GM18873 (cell line): Measurements from ENCODE around the gene RPL22.
"Not testable (repeated sequence)": the region's sequence is repeated elsewhere in the genome, so short reads cannot be mapped to it uniquely, and the experiment has no call there.

ENCODE experiments used
- ATAC-seq: cut with Tn5 transposase; IDR thresholded peaks from one replicate; pipeline ENCODE4 v1.9.1; 2021; ENCODE audit warnings: mild to moderate bottlenecking, moderate library complexity, moderate number of reproducible peaks; ENCODE audit not compliant: unreplicated experiment, low FRiP score

The RPL22 gene

DNA sequence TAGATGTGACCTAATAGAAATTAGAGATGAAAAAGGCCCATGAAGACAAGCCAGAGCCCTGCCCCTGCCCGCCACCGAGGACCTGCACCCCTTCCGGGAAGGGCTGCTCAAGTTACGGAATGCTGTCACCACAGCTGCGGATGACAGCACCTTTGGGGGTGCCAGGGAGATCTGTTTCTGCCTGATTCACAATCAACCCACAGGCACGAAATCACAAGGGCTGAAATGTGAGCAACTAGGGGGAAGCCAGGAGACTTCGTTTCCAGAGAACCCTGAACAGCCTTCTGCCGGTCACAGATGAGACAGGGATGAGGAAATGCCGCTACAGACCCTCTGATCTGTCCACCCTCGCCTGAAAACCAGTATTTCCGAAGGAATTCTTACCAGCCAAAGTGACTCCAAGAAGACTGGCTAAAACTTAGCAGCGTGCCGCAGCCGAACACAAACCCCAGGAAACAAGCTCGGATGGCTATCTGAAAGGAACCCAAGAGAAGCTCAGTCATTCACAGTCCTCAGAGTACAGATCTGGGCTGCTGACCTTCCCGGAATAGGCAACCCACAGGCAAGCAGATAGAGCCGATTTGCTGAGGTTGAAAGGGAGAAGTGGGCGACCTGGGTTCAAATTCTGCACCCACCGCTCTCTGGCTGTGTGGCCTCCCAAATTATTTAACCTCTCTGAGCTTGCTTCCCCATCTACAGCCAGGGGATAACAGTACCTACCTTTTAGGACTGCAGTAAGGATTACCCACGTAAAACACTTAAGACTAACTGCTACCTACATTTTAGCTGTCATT, 35.3 kb upstream of the RPL22 start:
- no peak for ATAC-seq

DNA sequence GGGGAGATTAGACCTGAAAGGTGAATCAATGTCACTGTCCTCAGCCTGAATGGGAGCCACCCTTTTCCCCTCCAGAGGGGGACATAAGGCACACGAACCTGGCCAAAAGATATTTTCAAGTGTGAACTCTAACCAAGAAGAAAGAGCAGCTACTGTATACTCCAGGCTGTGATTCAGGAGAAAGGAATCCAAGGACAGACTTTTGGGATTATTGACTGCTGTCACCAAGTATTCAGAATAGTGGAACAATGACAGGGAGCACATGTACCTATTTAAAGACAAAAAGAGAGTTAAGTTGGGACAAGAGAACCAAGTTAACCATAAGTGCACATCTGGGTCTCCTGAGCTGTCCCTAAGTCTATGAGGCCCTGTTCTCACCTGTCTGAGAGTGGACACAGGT, 34.0 kb upstream of the RPL22 start:
- no peak for ATAC-seq

DNA sequence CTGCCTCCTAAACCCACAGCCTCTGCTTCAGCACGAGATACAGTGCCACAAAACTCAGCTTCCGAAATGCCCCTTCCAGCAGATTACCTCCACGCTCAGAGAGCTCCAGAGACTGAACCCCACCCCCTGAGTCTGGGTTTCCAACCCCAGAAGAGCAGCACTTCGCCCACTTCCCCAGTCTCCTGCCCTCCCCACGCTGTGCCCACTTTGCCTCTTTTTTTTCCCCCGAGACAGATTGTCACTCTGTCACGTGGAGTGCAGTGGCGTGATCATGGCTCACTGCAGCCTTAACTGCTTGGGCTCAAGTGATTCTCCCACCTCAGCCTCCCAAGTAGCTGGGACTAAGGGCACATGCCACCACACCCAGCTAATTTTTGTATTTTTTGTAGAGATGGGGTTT, 26.3 kb upstream of the RPL22 start:
- no peak for ATAC-seq

DNA sequence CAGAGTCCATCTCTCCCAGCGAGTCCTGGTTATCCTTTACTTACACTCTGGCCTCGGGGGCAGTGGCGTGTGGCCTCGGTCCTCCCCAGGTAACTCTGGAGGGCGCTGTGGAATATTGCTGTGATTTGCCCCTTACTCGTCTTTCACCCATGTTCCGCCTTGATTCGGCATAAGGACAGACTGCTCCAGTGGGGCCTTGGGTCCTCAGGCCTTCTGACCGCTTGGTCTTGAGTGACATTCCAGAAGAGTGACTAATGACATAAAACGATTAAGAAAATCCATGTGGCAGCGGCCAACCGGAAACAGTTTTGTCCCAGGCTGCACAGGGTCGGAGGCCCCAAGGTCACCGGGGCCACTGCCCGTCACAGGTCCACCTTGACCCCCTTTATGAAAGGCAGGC, 25.3 kb upstream of the RPL22 start:
- ATAC-seq, result no peak

DNA sequence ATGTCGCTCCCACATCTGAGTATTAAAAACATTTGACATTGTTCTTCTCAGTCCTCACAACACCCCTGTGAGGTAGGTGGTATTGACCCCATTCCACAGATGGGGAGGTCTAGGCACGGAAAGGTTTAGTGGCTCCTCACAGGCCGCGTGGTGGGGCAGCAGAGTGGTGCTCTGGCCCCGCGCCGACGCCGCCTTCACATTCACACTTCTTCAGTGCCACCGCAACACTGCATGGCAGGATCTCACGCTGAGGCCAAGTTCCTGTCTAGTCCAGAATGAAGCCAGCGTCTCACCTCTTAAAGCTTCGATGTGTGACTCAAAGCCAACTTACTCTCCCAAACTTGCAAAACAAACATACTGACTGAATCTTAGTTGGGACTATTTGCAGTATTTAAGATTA, 24.2 kb upstream of the RPL22 start:
- ATAC-seq, result no peak

DNA sequence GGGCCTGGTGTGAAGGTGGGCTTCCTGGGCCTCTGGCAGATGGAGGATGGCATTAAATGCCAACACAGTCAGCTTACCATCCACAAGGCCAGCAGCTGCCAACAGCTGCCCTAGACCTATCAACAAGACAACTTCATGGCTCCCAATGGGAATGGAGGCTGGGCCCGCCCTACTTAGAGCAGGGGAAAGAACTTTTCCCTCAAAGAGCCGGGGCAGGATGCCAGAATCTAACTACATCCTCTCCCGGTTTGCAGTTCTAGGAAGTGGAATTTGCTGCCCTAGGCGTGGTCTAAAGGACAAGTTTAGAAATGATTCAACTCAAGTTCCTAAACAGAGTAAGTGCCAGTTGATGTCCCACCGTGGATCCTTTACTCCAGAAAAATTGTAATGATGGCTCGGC, 23.2 kb upstream of the RPL22 start:
- no peak for ATAC-seq

DNA sequence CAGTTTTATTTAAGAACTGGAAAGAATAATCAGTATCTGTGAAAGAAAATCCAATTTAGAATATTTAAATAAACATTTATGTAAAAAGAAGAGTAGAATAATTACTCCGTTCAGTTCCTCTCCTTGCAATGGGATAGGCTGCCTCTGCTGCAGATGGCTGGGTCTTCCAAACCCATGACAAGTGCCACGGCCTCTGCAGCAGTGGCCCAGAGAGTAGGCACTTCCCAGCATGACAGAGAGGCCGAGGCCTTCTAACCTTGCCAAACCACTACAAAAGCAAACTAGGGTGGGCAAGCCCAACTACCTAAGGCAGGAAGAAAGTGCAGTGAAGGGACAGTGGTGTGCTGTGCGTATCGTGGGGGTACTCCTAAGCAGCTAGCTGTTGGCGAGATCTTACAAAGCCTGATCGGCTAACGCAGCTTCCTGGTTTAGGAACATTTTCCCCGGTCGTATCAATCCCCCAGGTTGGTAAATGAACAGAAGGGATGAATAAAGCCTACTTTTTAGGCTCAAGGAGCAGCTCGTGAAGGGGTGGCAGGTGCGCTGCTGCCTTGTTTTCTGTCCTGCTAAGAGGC, 21.9 kb upstream of the RPL22 start:
- ATAC-seq, result no peak

DNA sequence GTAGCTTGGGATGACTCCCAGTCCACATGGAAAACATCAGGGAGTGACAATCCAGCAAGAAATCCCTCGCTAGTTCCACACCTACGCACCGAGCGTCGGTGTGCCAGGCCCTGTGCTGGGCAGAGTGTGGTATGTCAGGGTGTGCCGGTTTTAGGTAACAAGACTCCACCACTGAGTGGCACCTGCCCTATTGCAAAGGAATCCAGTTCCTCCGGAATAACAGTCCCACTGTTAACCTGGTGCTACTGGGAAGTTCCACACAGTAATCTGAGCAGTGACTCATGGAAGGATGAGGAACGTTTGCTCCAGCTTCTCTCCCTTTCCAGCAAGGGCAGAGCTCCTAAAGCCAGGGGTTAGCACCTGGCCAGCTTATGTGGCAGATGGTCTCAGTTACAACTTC, 20.8 kb upstream of the RPL22 start:
- no peak for ATAC-seq

DNA sequence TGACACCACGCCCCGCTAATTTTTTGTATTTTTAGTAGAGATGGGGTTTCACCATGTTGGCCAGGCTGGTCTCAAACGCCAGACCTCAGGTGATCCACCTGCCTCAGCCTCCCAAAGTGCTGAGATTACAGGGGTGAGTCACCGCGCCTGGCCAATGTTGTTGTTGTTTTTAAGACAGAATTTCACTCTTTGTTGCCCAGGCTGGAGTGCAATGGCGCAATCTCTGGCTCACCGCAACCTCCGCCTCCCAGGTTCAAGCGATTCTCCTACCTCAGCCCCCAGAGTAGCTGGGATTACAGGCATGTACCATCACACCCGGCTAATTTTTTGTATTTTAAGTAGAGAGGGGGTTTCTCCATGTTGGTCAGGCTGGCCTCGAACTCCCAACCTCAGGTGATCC, 20.2 kb upstream of the RPL22 start:
- ATAC-seq, result not testable (repeated sequence)

DNA sequence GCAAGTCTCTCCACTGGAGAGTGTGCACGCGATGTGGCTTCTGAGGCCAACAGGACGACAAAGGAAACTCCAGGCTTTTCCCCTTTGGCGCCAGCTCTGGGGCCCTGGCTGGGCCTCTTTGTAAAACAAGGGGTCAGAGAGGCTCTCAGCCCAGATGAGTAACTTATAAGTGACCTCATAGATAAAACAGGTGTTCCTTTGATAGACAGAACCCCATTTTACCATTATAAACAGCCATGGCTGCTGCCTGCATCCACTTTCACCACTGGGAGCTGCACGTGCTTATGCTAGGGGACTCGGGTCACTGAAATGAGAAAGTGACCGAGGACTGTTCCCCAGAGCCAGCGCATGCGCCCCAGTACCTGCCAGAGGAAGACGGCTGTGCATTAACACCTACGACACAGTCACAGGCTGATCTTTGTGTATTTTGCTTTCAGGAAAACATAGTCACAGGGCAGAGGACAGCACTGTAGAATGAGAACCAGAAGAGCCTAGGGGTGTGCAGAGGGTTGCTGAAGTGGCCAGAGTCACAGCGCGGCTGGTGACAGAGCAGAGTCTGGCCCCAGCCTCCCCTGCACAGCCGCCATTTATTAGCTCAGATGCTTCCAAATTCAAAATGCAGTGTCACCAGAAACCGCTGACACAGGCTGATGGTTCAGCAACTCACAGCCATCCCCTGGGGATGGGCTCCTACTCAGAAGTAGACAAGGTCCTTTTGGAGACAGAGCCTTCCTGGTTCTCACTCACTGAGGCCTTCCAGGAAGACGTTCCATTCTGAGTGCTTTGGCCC, 19.2 kb upstream of the RPL22 start:
- ATAC-seq, result no peak

DNA sequence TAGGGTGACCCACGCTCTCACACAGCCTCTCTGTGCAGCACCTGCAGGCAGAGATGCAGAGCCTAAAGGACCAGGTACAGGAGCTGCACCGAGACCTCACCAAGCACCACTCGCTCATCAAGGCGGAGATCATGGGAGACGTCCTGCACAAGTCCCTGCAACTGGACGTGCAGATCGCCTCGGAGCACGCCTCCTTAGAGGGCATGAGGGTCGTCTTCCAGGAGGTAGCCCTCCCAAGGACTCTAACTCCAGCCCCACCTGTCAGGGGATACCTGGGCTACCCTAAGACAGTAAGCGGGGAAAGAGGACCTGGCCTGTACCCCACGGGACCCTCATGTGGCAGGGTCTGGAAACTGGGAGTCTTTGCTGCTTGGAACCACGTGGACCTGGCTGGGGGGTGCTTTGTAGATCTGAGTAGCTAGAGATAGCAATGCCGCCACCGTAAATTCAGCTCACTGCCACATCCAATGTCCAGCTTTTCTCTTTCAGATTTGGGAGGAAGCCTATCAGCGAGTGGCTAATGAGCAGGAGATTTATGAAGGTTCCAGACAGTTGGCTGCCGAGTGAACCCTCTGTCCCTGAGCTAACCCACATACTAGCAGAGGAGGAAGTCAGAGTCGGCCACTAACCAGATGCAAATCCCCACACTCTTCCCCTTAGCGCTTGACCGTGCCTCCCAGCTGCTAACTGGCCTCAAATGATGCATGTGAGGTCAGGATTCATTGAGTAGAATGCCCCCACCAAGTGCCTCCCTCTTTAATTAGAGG, 13.0 kb upstream of the RPL22 start:
- ATAC-seq, result no peak

DNA sequence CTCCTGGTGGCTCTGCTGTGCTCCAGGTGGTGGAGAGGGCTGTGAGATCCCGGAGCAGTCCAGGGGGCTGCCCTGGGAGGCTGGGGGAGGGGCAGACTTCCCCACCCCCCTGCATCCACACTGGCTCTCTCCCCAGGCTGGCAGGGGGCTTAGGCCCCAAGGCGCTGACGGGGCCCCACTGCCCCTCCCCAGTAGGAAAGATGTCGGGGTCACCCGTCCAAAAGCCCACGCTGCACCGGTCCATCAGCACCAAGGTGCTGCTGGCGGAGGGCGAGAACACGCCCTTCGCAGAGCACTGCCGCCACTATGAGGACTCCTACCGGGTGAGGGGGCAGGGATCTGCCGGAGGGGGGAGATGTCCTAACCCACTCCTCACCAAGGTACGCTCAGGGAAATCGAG, 12.3 kb upstream of the RPL22 start:
- ATAC-seq, result no peak

DNA sequence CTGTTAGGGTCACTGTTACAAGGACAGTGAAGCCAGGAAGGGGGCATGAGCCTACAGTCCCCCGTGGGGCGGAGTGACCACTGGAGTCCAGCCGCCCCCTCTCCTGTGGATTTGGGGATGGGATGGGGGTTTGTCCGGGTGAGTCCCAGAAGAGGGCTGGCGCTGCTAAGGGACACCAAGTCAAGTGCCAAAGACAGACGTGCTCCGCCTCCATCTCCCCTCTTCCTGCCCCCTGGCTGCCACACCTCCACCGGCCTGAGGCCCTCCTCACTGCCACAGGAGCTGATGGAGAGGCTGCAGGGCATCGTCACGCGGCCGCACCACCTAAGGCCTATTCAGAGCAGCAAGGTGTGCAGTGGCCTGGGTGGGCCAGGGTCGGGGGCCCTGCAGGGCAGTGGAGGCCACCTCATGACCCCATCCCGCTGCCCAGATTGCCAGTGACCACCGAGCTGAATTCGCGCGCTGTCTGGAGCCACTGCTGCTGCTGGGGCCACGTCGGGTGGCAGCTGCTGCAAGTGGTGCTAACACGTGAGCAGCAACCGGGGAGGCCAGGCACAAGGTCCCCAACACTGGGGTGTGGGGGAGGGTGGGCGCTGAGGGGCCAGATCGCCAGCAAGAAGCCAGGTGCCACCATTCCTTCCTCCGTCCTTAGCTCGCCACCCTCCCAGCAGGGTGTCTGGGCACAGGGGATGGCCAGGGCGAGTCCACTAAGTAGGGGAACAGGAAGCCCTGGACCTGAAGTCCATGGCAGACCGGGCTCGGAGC, 11.4 kb upstream of the RPL22 start:
- ATAC-seq, result no peak

DNA sequence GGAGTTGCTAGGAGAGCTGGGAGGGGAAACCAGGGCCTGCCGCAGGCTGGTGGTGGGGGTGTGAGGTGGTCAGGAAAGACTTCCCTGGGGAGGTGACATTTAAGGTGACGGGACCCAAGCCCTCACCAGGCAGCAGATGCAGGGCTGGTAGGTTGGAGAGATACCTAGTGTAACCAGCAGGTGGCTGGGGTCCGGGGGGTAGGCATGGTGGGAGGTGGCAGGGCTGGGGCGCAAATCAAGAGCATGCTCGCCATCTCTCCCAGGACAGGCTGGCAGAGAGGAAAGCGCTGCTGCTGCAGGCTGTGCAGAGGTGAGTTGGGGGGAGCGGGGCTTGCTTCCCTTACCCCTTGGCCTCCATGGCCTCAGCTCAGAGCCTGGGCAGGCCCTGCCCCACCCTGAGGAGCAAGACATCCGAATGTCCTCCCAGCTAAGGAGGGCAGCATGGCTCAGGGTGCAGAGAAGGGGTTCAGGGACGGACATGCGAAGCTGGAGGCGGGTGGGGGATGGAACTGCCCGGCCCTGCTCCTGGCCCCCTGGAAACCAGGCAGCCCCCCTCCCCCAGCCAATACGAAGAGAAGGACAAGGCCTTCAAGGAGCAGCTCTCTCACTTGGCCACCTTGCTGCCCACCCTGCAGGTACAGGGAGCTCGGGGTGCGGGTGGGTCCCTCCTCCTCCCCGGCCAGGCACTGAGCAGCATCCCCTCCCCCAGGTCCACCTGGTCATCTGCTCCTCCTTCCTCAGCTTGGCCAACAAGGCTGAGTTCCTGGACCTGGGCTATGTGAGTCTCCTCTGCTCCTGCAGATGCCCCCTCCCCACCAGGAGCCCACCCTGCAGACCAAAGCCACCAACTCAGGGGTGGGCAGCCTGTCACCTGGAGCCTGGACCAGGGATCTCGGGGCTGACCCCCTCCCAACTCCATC, 10.5 kb upstream of the RPL22 start:
- no peak for ATAC-seq

DNA sequence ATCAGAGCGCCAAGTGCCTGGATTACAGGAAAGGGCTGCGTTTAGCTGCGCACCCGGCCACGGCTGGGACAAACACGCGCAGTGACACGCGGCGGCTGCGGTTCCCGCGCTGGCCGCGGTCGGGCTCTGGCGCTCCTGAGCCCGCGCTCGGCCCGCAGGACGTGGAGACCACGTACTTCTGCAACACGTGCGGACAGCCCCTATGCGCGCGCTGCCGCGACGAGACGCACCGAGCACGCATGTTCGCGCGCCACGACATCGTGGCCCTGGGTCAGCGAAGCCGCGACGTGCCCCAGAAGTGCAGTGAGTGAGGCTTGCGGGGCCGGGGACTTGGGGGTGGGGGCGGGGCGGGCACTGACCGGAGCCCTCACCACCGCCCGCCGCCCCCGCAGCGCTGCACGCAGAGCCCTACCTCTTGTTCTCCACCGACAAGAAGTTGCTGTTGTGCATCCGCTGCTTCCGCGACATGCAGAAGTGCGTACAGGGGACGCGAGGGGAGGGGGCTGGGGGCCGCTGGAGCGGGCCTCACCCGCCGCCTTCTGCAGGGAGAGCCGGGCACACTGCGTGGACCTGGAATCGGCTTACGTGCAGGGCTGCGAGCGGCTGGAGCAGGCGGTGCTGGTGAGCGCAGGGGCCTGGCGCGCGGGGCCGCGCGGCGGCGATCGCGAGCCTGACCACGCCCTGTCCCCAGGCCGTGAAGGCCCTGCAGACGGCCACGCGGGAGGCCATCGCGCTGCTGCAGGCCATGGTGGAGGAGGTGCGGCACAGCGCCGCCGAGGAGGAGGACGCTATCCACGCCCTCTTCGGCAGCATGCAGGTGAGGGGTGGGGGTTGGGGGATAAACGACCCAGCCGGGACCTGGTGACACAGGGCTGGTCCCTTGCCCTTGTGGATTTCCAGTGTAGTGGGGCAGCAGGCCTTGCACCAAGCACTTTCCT, 9.6 kb upstream of the RPL22 start:
- no peak for ATAC-seq

DNA sequence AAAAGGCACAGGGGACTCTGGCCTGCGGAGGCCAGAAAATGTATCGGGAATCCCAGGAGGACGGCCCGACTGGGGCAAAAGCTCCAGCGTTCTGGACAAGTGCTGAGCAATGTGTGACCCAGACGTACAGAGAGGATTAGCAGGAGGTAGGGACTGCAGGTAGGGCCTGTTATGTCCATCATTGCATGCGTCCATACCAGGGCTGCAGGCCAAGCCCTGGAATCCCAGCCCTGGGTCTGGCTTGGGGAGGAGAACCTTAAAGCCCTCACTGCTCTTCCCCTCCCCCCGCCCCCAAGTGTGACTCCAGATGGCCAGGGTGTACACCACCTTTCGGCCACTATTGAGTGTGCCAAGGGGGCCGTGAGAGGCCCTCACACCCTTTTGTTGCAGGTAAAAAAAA, 8.5 kb upstream of the RPL22 start:
- no peak for ATAC-seq

DNA sequence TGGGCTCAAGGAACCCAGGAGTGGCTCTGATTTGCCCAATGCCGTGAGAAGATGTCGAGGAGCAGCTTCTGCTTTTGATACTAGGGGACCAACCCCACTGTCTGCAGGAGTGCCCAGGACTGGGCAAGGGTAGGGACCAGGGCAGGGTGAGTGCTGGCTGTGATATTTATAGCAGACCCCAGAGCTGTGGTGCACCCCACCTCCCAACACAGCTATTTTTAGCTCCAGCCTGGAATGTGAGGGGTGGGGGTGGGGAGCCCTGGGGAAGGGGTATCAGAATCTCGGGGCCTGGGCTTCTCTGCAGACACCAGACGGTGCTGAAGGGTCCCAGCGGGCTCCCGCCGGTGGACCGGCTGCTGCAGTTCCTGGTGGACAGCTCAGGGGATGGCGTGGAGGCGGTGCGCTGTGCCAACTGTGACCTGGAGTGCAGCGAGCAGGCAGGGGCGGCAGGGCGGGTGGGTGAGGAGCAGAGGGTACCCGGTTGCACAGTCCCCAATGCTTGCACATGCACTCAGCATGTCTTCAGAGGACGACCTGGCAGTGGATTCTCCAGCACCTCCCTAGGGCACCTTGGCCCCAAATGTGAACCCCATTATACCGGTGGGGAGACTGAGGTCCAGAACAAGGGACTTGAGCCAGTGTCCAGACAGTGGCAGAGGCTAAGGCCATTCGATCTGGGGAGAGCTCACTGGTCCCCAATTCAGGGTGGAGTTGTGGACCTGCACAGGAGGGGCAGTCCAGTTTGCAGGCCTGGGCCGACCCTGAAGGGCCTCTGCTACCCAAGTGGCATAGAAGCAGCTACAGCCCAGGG, 7.9 kb upstream of the RPL22 start:
- no peak for ATAC-seq
